CD4-positive, alpha-beta T cell treated with Interleukin-12 subunit alpha and Interleukin-12 subunit beta, for 1 hour (primary cell): ENCODE results near the gene YBEY.

Experiments used
- DNase-seq: peaks from one replicate; pipeline ENCODE4 v3.0.0-alpha.2; 2020

The YBEY gene

GRCh38 chr21:46334351-46335140, 48.4 kb downstream of the YBEY start:
- no peak for DNase-seq

GRCh38 chr21:46336603-46337002, 50.5 kb downstream of the YBEY start:
- DNase-seq: no peak

GRCh38 chr21:46340998-46341397, 54.9 kb downstream of the YBEY start:
- DNase-seq: no peak

- DNase-seq: no peak
These were observed 58.2 kb downstream of the YBEY start for GRCh38 chr21:46344219-46344915.

DNA sequence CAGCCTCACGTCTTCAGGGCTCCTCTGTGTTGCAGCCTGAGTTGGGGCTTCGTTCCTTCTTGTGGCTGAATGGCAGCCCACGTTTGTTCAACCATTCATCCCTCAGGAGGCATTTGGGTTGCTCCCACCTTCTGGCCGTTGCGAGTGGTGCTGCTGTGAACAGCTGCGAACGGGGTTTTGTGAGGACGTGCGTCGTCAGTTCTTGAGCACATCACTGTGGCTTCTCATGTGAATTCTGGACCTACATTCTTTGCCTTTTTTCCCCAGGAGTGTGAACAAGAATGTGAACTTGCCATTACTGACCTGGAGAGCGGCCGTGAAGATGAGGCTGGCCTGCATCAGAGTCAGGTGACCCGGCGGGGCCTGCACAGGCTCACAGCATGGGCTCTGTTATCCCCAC, 59.7 kb downstream of the YBEY start:
- no peak for DNase-seq

GRCh38 chr21:46346296-46347202, 60.4 kb downstream of the YBEY start:
- no peak for DNase-seq

DNA sequence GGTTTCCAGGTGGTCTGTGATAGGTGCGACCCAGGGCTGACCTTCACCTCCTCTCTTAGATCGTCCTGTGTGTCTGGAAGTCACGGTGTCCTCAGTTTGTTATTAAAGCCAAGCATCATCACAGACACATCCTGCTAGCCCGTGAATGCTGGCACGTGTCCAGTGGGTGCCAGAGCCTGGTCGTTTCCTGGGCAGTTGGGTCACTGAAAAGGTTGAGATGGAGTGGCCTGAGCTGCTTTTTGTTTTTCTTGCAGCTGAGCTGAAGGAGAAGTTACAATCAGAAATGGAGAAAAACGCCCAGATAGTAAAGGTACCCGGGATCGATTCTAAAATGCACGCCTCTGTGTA, 61.0 kb downstream of the YBEY start:
- DNase-seq: no peak
